GM23338 (cell line): ENCODE measurements around the gene GPC5. TPM values are rescaled to one million over a fixed set of nuclear protein-coding genes. Genes with fewer than 3 reads are reported as not detected.

ENCODE experiments used
- ATAC-seq: fragments of 200-7000 bp; cut with Tn5 transposase; 3 replicates; pipeline ENCODE4 v1.9.1; 2020
- DNase-seq: peaks from one replicate; pipeline ENCODE4 v3.0.0-alpha.2; 2015; ENCODE audit warnings: low spot score
- H2AFZ ChIP-seq: fragments of 200-600 bp; sonication (generic); 2 replicates; pipeline ENCODE4 v1.8.0; 2016; ENCODE audit warnings: antibody characterized with exemption, mild to moderate bottlenecking, moderate library complexity
- H3F3A ChIP-seq: fragments of 200-600 bp; sonication (generic); replicated peaks from 2 replicates; pipeline ENCODE4 v1.8.0; 2017; ENCODE audit warnings: antibody characterized with exemption, mixed run types, low read depth
- H3K27ac ChIP-seq: fragments of 200-600 bp; sonication (generic); 2 replicates; pipeline ENCODE4 v1.6.1; 2016; ENCODE audit warnings: low read depth
- H3K27me3 ChIP-seq: fragments of 200-600 bp; sonication (generic); 2 replicates; pipeline ENCODE4 v1.8.0; 2016; ENCODE audit warnings: mild to moderate bottlenecking, mixed run types, moderate library complexity; ENCODE audit not compliant: insufficient read depth
- H3K36me3 ChIP-seq: fragments of 200-600 bp; sonication (generic); 2 replicates; pipeline ENCODE4 v1.8.0; 2016; ENCODE audit warnings: mild to moderate bottlenecking; ENCODE audit not compliant: insufficient read depth
- H3K4me1 ChIP-seq: fragments of 200-600 bp; sonication (generic); 2 replicates; pipeline ENCODE4 v1.8.0; 2016; ENCODE audit warnings: mild to moderate bottlenecking, moderate library complexity; ENCODE audit not compliant: insufficient read depth
- H3K4me2 ChIP-seq: fragments of 200-600 bp; sonication (generic); 2 replicates; pipeline ENCODE4 v1.7.1; 2017; ENCODE audit warnings: mixed run types
- H3K4me3 ChIP-seq: fragments of 200-600 bp; sonication (generic); 2 replicates; pipeline ENCODE4 v1.6.1; 2016; ENCODE audit warnings: mixed run types
- H3K79me2 ChIP-seq: fragments of 200-600 bp; sonication (generic); replicated peaks from 2 replicates; pipeline ENCODE4 v1.8.0; 2017; ENCODE audit warnings: mild to moderate bottlenecking; ENCODE audit not compliant: insufficient read depth
- H3K9me2 ChIP-seq: fragments of 200-600 bp; sonication (generic); 2 replicates; pipeline ENCODE4 v1.8.0; 2017; ENCODE audit not compliant: insufficient read depth
- H4K20me1 ChIP-seq: fragments of 200-600 bp; sonication (generic); replicated peaks from 2 replicates; pipeline ENCODE4 v1.8.0; 2017; ENCODE audit warnings: mild to moderate bottlenecking; ENCODE audit not compliant: insufficient read depth
- H3K27ac Mint-ChIP-seq: 2 replicates; pipeline ENCODE4 v1.8.0; 2020; ENCODE audit warnings: inconsistent platforms, mild to moderate bottlenecking, moderate library complexity, mixed read lengths
- H3K27me3 Mint-ChIP-seq: 3 replicates; pipeline ENCODE4 v1.8.0; 2022; ENCODE audit warnings: low read depth, mild to moderate bottlenecking, moderate library complexity, mixed read lengths, inconsistent platforms; ENCODE audit not compliant: insufficient read depth, poor library complexity
- H3K36me3 Mint-ChIP-seq: 3 replicates; pipeline ENCODE4 v1.8.0; 2021; ENCODE audit warnings: low read depth, mild to moderate bottlenecking, inconsistent platforms, moderate library complexity, mixed read lengths
- H3K4me1 Mint-ChIP-seq: 3 replicates; pipeline ENCODE4 v1.8.0; 2020; ENCODE audit warnings: mild to moderate bottlenecking, inconsistent platforms, mixed read lengths
- H3K4me3 Mint-ChIP-seq: 3 replicates; pipeline ENCODE4 v1.8.0; 2021; ENCODE audit warnings: moderate library complexity, mild to moderate bottlenecking, inconsistent platforms, mixed read lengths
- H3K9me3 Mint-ChIP-seq: 3 replicates; pipeline ENCODE4 v1.8.0; 2020; ENCODE audit warnings: moderate library complexity, mild to moderate bottlenecking, inconsistent platforms, mixed read lengths
- CREB1 ChIP-seq: fragments of 250-450 bp; sonication (Bioruptor Pico); IDR thresholded peaks from 2 replicates; pipeline ENCODE4 v1.5.0; 2020; ENCODE audit warnings: low read depth, mild to moderate bottlenecking, moderate library complexity
- CTCF ChIP-seq, 2 experiments: fragments of 200-600 bp in 1 of 2; sonication (generic) in 1 of 2; conservative IDR thresholded peaks; 2 replicates each; pipeline versions ENCODE4 v1.5.1 to v1.6.1; 2016 to 2017; ENCODE audit warnings: antibody characterized with exemption in 2 of 2, low read depth in 2 of 2, mild to moderate bottlenecking in 2 of 2, moderate library complexity in 1 of 2
- ETS1 ChIP-seq: IDR thresholded peaks from 2 replicates; pipeline ENCODE4 v1.6.1; 2016; ENCODE audit warnings: antibody characterized with exemption
- EZH2 ChIP-seq: fragments of 200-600 bp; sonication (generic); IDR thresholded peaks from one replicate; pipeline ENCODE4 v1.8.0; 2017; ENCODE audit warnings: antibody characterized with exemption, mild to moderate bottlenecking, low read depth; ENCODE audit not compliant: unreplicated experiment
- EZH2phosphoT487 ChIP-seq: fragments of 200-600 bp; sonication (generic); IDR thresholded peaks from one replicate; pipeline ENCODE4 v1.8.1; 2018; ENCODE audit warnings: antibody characterized with exemption; ENCODE audit not compliant: unreplicated experiment
- JUNB ChIP-seq: IDR thresholded peaks from one replicate; pipeline ENCODE4 v1.6.1; 2016; ENCODE audit warnings: antibody characterized with exemption; ENCODE audit not compliant: unreplicated experiment
- NANOG ChIP-seq: IDR thresholded peaks from 2 replicates; pipeline ENCODE4 v1.6.1; 2016; ENCODE audit warnings: antibody characterized with exemption, borderline replicate concordance
- POLR2AphosphoS5 ChIP-seq: IDR thresholded peaks from 2 replicates; pipeline ENCODE4 v1.6.1; 2016; ENCODE audit warnings: antibody characterized with exemption, low read depth
- STAT1 ChIP-seq: IDR thresholded peaks from one replicate; pipeline ENCODE4 v1.6.1; 2016; ENCODE audit warnings: antibody characterized with exemption; ENCODE audit not compliant: unreplicated experiment
- ZNF114 ChIP-seq: fragments of 250-450 bp; sonication (Bioruptor Pico); IDR thresholded peaks from 2 replicates; pipeline ENCODE4 v1.5.0; 2020; ENCODE audit warnings: mild to moderate bottlenecking, moderate library complexity
- ZNF331 ChIP-seq: fragments of 250-450 bp; sonication (Bioruptor Pico); IDR thresholded peaks from 2 replicates; pipeline ENCODE4 v1.5.0; 2020; ENCODE audit warnings: low read depth, mild to moderate bottlenecking, moderate library complexity
- ZNF462 ChIP-seq: fragments of 250-450 bp; sonication (Bioruptor Pico); IDR thresholded peaks from 2 replicates; pipeline ENCODE4 v1.5.0; 2020; ENCODE audit warnings: mild to moderate bottlenecking, moderate library complexity
- polyA plus RNA-seq: library from polyadenylated mRNA; unstranded; fragments of >200 nt; fragmentation: Nextera tagmentation; extraction: Ambion mirVana; gene quantifications from 2 replicates; pipeline ENCODE4 v1.2.1, GENCODE V29; 2016
- total RNA-seq: library from RNA; depleted of rRNA; stranded (reverse); fragments of >200 nt; shearing (Covaris generic); gene quantifications from 2 replicates; pipeline ENCODE4 v1.2.3, GENCODE V29; 2014

Gene GPC5
- total and polyA plus RNA-seq, 2 experiments from 2014 or later = 0.95 to 1.1 TPM

- no peak for TF ChIP-seq ETS1
- no peak for TF ChIP-seq JUNB
Observed at GRCh38 chr13:91506759-91507158, 108.3 kb downstream of the GPC5 start (continued).

- Histone ChIP-seq H4K20me1 (no peaks in the 10 kb centered on the region), H3K36me3 (no peaks in the 10 kb centered on the region), H3K27me3 (no peaks in the 10 kb centered on the region), H3F3A (no peaks in the 10 kb centered on the region), H3K4me3 (no peak overlapping the region), H2AFZ (no peak overlapping the region), H3K4me1 (no peaks in the 10 kb centered on the region), H3K27ac (no peak overlapping the region), H3K79me2 (no peaks in the 10 kb centered on the region), H3K4me2 (no peak overlapping the region), H3K9me2 (no peaks in the 10 kb centered on the region)
- DNase-seq (no peak), ATAC-seq (no peak)
- Mint-ChIP-seq H3K36me3 (no peaks in the 10 kb centered on the region), H3K4me1 (no peaks in the 10 kb centered on the region), H3K4me3 (no peak overlapping the region), H3K9me3 (no peaks in the 10 kb centered on the region), H3K27me3 (peaks cover 6% of the 10 kb centered on the region), H3K27ac (no peak overlapping the region)
- TF ChIP-seq CTCF (conservative IDR thresholded peaks at IDR 0.05; ENCODE audit: low read depth in 2 of 2) (no peak), POLR2AphosphoS5 (no peak), EZH2phosphoT487 (no peak), ZNF114 (CRISPR knock-in tag) (no peak), CREB1 (CRISPR knock-in tag) (no peak), ETS1 (no peak), STAT1 (no peak), ZNF462 (no peak), NANOG (no peak), JUNB (no peak), EZH2 (no peak), ZNF331 (no peak)
Observed at GRCh38 chr13:91510058-91510457, 111.6 kb downstream of the GPC5 start.
